GM23248 (cell line): Measurements from ENCODE around the gene CAPN11. TPM values are rescaled to one million over a fixed set of nuclear protein-coding genes. Genes with fewer than 3 reads are reported as not detected.
A peak's percentile ranks its signal among the peaks of the same experiment; 100 is the strongest.

Experiments used
- DNase-seq: peaks from one replicate; pipeline ENCODE4 v3.0.0-alpha.2; 2015
- H2AFZ ChIP-seq: fragments of 200-600 bp; sonication (generic); 2 replicates; pipeline ENCODE4 v1.6.1; 2016; ENCODE audit warnings: antibody characterized with exemption
- H3F3A ChIP-seq: fragments of 200-600 bp; sonication (generic); 2 replicates; pipeline ENCODE4 v1.6.1; 2016; ENCODE audit warnings: mild to moderate bottlenecking, antibody characterized with exemption, mixed run types; ENCODE audit not compliant: insufficient read depth
- H3K27ac ChIP-seq: fragments of 200-600 bp; sonication (generic); 2 replicates; pipeline ENCODE4 v1.5.1; 2016; ENCODE audit warnings: mild to moderate bottlenecking
- H3K27me3 ChIP-seq: fragments of 200-600 bp; sonication (generic); replicated peaks from 2 replicates; pipeline ENCODE4 v1.6.1; 2016; ENCODE audit warnings: mild to moderate bottlenecking; ENCODE audit not compliant: insufficient read depth
- H3K36me3 ChIP-seq: fragments of 200-600 bp; sonication (generic); 2 replicates; pipeline ENCODE4 v1.6.1; 2016; ENCODE audit warnings: low read depth, mild to moderate bottlenecking
- H3K4me1 ChIP-seq: fragments of 200-600 bp; sonication (generic); 2 replicates; pipeline ENCODE4 v1.6.1; 2016; ENCODE audit warnings: mild to moderate bottlenecking; ENCODE audit not compliant: insufficient read depth
- H3K4me2 ChIP-seq: fragments of 200-600 bp; sonication (generic); one replicate; pipeline ENCODE4 v1.6.1; 2016; ENCODE audit warnings: mild to moderate bottlenecking; ENCODE audit not compliant: unreplicated experiment
- H3K4me3 ChIP-seq: fragments of 200-600 bp; sonication (generic); 2 replicates; pipeline ENCODE4 v1.5.1; 2016; ENCODE audit warnings: mild to moderate bottlenecking
- H3K79me2 ChIP-seq: fragments of 200-600 bp; sonication (generic); 2 replicates; pipeline ENCODE4 v1.6.1; 2016; ENCODE audit warnings: mild to moderate bottlenecking; ENCODE audit not compliant: insufficient read depth
- H3K9ac ChIP-seq: fragments of 200-600 bp; sonication (generic); 2 replicates; pipeline ENCODE4 v1.6.1; 2016; ENCODE audit warnings: mild to moderate bottlenecking
- H3K9me2 ChIP-seq: fragments of 200-600 bp; sonication (generic); 2 replicates; pipeline ENCODE4 v1.6.1; 2016; ENCODE audit warnings: mixed run types, mild to moderate bottlenecking, moderate library complexity; ENCODE audit not compliant: insufficient read depth
- H3K9me3 ChIP-seq: fragments of 200-600 bp; sonication (generic); one replicate; pipeline ENCODE4 v1.6.1; 2017; ENCODE audit warnings: low read depth
- H4K20me1 ChIP-seq: fragments of 200-600 bp; sonication (generic); 2 replicates; pipeline ENCODE4 v1.6.0; 2016; ENCODE audit not compliant: insufficient read depth
- EZH2 ChIP-seq: fragments of 200-600 bp; sonication (generic); IDR thresholded peaks from 2 replicates; pipeline ENCODE4 v1.6.1; 2018; ENCODE audit warnings: antibody characterized with exemption, mild to moderate bottlenecking; ENCODE audit not compliant: insufficient read depth, poor library complexity, severe bottlenecking
- EZH2phosphoT487 ChIP-seq: fragments of 200-600 bp; sonication (generic); IDR thresholded peaks from 2 replicates; pipeline ENCODE4 v1.6.1; 2018; ENCODE audit warnings: antibody characterized with exemption, moderate library complexity, mild to moderate bottlenecking, low read depth; ENCODE audit not compliant: insufficient read depth
- WGBS, 2 experiments: methylation state at CpG; one replicate each; pipeline ENCODE4 v1.1.6; 2015 to 2017; ENCODE audit warnings: low lambda C conversion rate in 2 of 2, low coverage in 1 of 2; ENCODE audit errors: missing lambda C conversion rate in 2 of 2; 5-methylcytosine and 5-hydroxymethylcytosine counted together
- in situ Hi-C: fragments of 300-500 bp; cut with MboI; formaldehyde crosslinking; loops from 2 replicates; pipeline ENCODE4 v1.15.0; 2020
- polyA plus RNA-seq: library from polyadenylated mRNA; unstranded; fragments of >200 nt; fragmentation: Nextera tagmentation; extraction: Ambion mirVana; gene quantifications from 2 replicates; pipeline ENCODE4 v1.2.1, GENCODE V29; 2016
- total RNA-seq: library from RNA; depleted of rRNA; stranded (reverse); fragments of >200 nt; shearing (Covaris generic); gene quantifications from 2 replicates; pipeline ENCODE4 v1.2.3, GENCODE V29; 2014

Gene CAPN11
- total and polyA plus RNA-seq, 2 experiments from 2014 or later = not detected

DNA sequence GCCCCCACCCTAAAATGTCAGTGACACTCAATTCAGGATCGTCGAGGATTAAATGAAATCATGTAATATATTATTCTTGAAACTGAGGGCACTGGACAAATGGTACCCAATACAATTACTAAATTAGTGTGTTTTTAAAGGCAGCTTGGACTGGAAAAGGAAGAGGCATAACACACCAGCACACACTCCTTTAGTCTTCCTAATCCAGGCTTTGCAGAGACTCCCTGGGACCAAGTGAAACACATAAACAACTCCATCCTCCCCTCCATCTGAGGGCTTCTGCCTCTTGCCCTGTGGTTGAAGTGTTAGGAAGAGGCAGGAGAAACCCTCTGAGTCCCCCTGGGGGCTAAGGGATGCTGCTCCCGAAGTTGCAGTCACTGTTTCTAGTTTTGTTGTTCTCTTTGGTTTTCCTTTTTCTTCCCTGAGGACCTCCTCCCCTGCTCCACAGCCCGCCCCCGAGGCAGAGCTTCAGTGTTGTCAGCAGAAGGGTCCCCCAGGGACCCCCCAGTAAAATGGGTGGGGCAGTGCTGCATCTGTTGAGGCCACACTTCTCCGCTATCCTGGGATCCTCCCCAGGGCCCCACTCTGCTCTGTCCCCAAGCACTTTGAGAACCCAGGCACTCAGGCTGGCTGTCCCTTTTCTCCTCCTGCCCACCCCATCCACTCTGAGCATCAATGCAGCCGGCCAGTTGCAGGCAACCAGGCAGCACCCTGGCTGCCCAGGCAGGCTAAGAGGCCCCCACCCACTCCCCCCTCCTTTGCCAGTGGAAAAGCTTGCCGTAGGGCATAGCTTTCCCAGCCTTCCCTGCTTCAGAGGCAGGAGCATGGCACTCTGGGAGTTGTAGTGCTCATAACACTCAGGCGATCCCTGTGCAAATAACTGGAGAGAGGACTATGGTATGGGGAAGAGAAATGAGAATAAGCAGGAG is 25.4 kb upstream of the CAPN11 start:
- 22 to 28% methylated on average over 8 to 9 of the region's 9 CpGs for WGBS, 2 experiments
- peaks cover 45% of the 10 kb centered on the region for H3K79me2 ChIP-seq
- no peaks in the 10 kb centered on the region for H3K36me3 ChIP-seq
- H4K20me1 ChIP-seq = no peaks in the 10 kb centered on the region
- peak overlapping the region; percentile 48; the same call in 1 of the 2 replicates for H2AFZ ChIP-seq
- peak; percentile 74 for DNase-seq
- no peaks in the 10 kb centered on the region for H3K9me2 ChIP-seq
- no peaks in the 10 kb centered on the region; the same call in 1 of the 2 replicates for H3K4me1 ChIP-seq
- H3K27ac ChIP-seq = no peak overlapping the region
- H3K27me3 ChIP-seq = no peaks in the 10 kb centered on the region
- peak overlapping the region; percentile 39 for H3K4me2 ChIP-seq
- H3K9me3 ChIP-seq = no peaks in the 10 kb centered on the region
- H3K9ac ChIP-seq = peak overlapping the region; percentile 35
- TF ChIP-seq EZH2 (no peak), EZH2phosphoT487 (no peak)
- in situ Hi-C loops = no loop called here
- 0 out of 2 replicates have a peak overlapping the region, but pooled peaks have one; percentile 18 for H3K4me3 ChIP-seq
- no peaks in the 10 kb centered on the region for H3F3A ChIP-seq

DNA sequence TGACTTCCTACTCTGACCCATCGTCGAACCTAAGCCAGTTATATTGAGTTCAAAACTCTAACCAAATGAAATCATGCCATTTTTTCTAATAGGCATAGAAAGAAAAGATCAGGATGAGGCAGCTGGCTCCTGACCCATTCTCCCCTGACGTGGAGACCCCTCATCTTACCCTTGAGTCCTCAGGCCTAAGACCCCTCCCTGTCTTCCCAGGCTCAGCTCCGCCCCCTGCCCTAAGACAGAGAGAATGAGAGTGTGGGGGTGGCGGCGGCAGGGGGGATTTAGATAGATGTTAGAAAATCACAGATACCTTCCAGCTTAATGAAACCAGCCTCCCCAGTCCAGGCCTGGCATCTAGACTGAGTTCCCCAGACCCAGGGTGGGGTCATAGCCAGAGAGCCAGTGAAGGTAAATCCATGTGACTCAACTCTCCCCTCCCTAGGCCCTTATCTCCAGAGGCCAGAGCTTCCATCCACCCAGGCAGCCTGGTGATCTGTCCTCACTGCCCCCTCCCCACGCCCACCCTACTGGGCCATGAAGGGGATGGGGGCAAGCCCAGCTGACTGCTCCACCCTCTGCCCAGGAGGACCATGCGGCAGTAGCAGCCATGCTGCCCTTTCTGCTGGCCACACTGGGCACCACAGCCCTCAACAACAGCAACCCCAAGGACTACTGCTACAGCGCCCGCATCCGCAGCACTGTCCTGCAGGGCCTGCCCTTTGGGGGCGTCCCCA is 24.5 kb upstream of the CAPN11 start:
- H3K4me2 ChIP-seq = no peak overlapping the region
- H3K9me2 ChIP-seq = no peaks in the 10 kb centered on the region
- no peaks in the 10 kb centered on the region for H3K9me3 ChIP-seq
- no peak overlapping the region for H3K4me3 ChIP-seq
- no peaks in the 10 kb centered on the region for H3K27me3 ChIP-seq
- no peak overlapping the region for H3K9ac ChIP-seq
- H3K79me2 ChIP-seq = peaks cover 36% of the 10 kb centered on the region
- no peaks in the 10 kb centered on the region for H3K36me3 ChIP-seq
- TF ChIP-seq EZH2phosphoT487 (no peak), EZH2 (no peak)
- no peaks in the 10 kb centered on the region; the same call in 1 of the 2 replicates for H3K4me1 ChIP-seq
- no peaks in the 10 kb centered on the region for H3F3A ChIP-seq
- H2AFZ ChIP-seq = no peak overlapping the region
- WGBS, 2 experiments = 88% methylated on average over 12 of the region's 12 CpGs
- no peaks in the 10 kb centered on the region for H4K20me1 ChIP-seq
- in situ Hi-C loops = no loop called here
- DNase-seq = no peak
- no peak overlapping the region for H3K27ac ChIP-seq

DNA sequence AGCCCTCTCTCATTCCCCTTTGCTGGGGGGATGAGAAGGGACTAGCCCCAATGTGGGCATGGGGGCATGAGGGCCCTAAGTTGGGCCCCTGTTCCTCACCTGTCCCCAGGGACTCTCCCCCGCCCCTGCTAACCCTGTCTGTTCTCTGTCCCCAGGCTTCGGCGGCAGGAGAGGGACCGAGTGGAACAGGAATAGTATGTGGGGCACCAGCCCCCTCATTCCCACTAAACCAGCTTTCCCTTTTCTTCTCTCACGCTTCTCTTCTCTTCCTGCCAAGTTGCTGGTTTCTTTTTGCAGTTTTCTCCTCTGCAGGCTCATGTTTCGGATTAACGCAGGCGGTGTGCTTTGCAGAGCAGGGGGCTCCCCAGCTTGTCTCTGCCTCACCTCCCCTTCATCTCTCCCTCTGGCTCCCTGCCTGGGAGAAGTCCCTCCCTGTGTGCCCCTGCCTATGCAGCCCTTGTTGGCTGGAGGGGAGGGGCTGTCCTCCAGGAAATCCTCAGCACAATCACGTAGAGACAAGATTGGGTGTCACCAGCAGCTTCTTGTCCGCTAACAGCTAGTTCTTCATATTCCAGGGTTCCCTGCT is 23.4 kb upstream of the CAPN11 start:
- DNase-seq = no peak
- Histone ChIP-seq H4K20me1 (no peaks in the 10 kb centered on the region), H3K9me3 (no peaks in the 10 kb centered on the region), H3K4me2 (no peak overlapping the region), H3K9ac (no peak overlapping the region), H3K79me2 (peaks cover 25% of the 10 kb centered on the region), H3K4me1 (no peaks in the 10 kb centered on the region; the same call in 1 of the 2 replicates), H3K4me3 (no peak overlapping the region), H3K9me2 (no peaks in the 10 kb centered on the region), H3F3A (no peaks in the 10 kb centered on the region), H3K27me3 (no peaks in the 10 kb centered on the region), H2AFZ (no peak overlapping the region), H3K36me3 (no peaks in the 10 kb centered on the region), H3K27ac (no peak overlapping the region)
- WGBS, 2 experiments = 93% methylated on average over 10 of the region's 10 CpGs
- TF ChIP-seq EZH2 (no peak), EZH2phosphoT487 (no peak)
- in situ Hi-C loops = no loop called here

DNA sequence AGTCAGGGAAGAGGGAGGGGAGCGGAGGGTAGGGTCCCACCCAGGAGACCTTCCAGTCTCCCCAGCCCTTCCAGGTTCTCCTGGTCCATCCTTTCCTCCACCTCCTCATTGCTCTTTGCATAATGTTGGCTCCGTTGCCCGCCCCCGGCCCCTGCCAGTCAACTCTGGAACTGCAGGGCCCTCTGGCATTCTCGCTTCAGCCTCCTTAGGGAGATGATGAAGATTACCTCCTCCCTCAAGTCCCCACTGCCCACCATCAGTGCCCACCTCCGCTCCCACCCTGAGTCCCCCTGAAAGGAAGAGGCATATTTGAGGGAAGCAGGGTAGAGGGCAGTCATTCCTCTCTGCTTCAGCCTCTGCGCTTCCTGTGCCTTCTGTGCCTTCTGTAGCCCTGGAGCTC is 22.7 kb upstream of the CAPN11 start:
- no peak for DNase-seq
- Histone ChIP-seq H3K79me2 (peaks cover 22% of the 10 kb centered on the region), H3K9me3 (no peaks in the 10 kb centered on the region), H3K4me1 (no peaks in the 10 kb centered on the region; the same call in 1 of the 2 replicates), H3K4me2 (no peak overlapping the region), H3K9me2 (no peaks in the 10 kb centered on the region), H3K27me3 (no peaks in the 10 kb centered on the region), H2AFZ (no peak overlapping the region), H3K4me3 (no peak overlapping the region), H3K27ac (no peak overlapping the region), H3K36me3 (0 out of 2 replicates have a peak, but pooled peaks cover 2% of the 10 kb centered on the region), H4K20me1 (no peaks in the 10 kb centered on the region), H3K9ac (no peak overlapping the region), H3F3A (no peaks in the 10 kb centered on the region)
- WGBS, 2 experiments = 86 to 87% methylated on average over 6 to 7 of the region's 7 CpGs
- TF ChIP-seq EZH2phosphoT487 (no peak), EZH2 (no peak)
- in situ Hi-C loops = no loop called here
